ENCODE results near the gene FURIN.
"Not testable (repeated sequence)": the region's sequence is repeated elsewhere in the genome, so short reads cannot be mapped to it uniquely, and the experiment has no call there.

FURIN gene

GRCh38 chr15:90918034-90918788, 49.8 kb downstream of the FURIN start:
- no peak for DNase-seq

DNA sequence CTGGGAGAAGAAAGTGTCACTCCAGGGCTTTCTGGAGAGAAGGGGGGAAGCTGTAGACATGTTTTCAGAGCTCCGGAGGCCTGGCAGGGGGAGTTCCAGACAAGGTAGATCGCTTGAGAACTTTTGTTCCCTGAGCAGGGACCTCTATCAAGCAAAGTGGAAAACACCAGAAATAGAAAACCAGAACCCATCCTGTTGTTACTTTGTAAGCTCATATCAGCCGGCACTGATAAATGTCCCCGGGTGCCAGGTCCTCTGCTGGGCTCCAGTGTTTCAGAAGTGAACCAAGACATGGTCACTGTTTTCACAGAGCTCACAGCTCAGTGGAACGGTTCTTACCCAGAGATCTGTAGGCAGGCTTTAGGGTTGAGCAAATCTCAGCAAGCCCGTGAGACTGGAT, 50.4 kb downstream of the FURIN start:
- no peak for DNase-seq

DNA sequence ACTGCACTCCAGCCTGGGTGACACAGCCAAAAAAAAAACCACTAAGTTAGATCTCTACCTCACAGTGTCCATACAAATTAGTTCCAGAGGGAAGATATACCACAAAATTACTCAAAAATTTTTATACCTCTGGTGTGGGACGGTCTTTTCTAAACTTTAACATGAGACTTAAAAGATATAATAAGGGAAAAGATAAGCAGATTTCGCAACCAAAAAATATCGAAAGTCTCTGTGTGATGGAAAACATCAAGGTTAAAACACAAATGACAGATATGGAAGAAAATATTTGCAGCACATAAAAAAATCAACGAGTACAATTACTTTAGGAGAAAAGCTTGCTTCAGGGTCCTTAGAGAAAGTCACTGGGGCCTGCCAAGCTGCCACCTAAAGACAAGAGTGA, 53.5 kb downstream of the FURIN start:
- no peak for DNase-seq

DNA sequence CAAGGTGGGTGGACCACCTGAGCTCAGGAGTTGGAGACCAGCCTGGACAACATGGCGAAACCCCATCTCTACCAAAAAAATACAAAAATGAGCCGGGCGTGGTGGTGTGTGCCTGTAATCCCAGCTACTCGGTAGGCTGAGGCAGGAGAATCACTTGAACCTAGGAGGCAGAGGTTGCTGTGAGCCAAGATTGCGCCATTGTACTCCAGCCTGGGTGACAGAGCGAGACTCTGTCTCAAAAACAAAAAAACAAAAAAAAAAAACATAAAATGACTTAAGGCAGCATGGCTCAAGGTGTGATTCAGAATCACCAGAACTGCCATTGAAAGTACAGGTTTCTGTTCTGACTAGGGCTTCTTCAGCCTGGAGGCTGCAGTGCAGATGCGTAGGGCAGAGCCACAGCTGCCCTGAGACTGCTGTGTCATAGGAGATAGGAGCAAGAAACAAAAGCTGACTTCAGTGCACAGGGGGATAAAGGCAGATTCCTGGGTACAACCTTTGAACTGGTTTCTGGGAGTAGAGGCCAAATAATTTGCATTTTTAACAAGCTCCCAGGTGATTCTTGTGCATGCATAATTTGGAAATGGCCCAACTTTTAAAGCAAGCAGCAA, 54.4 kb downstream of the FURIN start:
- DNase-seq, result not testable (repeated sequence)

DNA sequence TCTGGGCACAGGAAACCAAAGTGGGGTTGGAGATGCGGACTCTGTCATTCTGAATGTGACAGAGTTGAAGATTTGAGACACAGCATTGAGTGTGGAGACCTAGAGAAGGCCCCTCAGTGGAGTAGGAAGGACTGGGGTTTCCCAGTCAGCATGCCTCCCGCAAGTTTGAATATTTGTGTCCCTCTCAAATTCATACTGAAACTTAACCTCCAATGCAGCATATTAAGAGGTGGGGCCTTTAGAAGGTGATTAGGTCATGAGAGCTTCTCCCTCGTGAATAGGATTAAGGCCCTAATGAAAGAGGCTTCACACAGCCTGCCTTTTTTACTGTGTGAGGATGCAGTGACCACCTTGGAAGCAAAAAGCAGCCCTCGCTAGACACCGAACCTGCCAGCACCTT, 56.0 kb downstream of the FURIN start:
- DNase-seq, result no peak

- not testable (repeated sequence) for DNase-seq
Measured at GRCh38 chr15:90926766-90927165, 58.4 kb downstream of the FURIN start.

- DNase-seq, result not testable (repeated sequence)
Measured at GRCh38 chr15:90928106-90928505, 59.7 kb downstream of the FURIN start.

GRCh38 chr15:90929246-90930019, 61.0 kb downstream of the FURIN start:
- DNase-seq, result no peak

- peak; percentile 59 for DNase-seq
Measured at GRCh38 chr15:90930861-90931574, 62.6 kb downstream of the FURIN start.

- no peak for DNase-seq
Measured at GRCh38 chr15:90931575-90931827, 63.1 kb downstream of the FURIN start.

GRCh38 chr15:90931828-90932659, 63.7 kb downstream of the FURIN start, which contains the start of gene HDDC3:
Gene HDDC3 (minus strand): TSS chr15:90932549. CDS start chr15:90932540, 9 bp downstream.
- DNase-seq, result peak; percentile 94

DNA sequence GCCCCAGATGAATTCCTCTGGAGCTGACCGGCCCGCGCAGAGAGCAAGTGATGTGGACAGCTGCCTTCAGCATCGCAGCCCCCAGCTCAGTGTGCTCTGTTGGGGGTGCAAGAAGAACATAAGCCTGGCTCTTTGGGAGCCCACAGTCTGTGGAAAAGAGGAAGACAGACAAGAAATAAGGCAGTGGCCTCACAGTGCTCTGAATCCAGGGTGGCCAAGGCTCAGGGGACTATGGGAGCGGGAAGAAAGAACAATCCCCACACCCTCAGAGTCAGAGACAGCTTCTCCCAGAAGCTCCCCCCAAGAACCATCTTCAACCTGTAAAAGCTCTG, 64.2 kb downstream of the FURIN start:
- DNase-seq, result no peak

Data from DMS53 (cell line).